CD4-positive, alpha-beta memory T cell (primary cell): Measurements from ENCODE around the gene APBA2. TPM values are rescaled to one million over a fixed set of nuclear protein-coding genes. Genes with fewer than 3 reads are reported as not detected.

Experiments
- CTCF ChIA-PET: fragments of 350-600 bp; sonication (Branson Sonifier 250); formaldehyde crosslinking; loops from one replicate; lab custom pipeline; 2021; ENCODE audit warnings: inconsistent platforms; ENCODE audit not compliant: partially characterized antibody; lab: Charles Lee
- POLR2A ChIA-PET: fragments of 350-600 bp; sonication (Branson Sonifier 250); formaldehyde crosslinking; loops from one replicate; lab custom pipeline; 2021; ENCODE audit not compliant: partially characterized antibody; lab: Charles Lee
- DNase-seq, 5 donors: peaks; one replicate each; pipeline versions ENCODE4 v3.0.0 to v3.0.0-alpha.2; 2020 to 2022; ENCODE audit warnings: mixed read lengths in 1 of 5
- H3K27ac ChIP-seq: one replicate; pipeline ENCODE4 v1.7.0; 2013; ENCODE audit warnings: low read depth, low read length
- H3K27me3 ChIP-seq: 2 replicates; pipeline ENCODE4 v1.7.0; 2013; ENCODE audit warnings: mild to moderate bottlenecking, low read length, moderate library complexity; ENCODE audit not compliant: insufficient read depth
- H3K36me3 ChIP-seq: 2 replicates; pipeline ENCODE4 v1.7.0; 2013; ENCODE audit warnings: mild to moderate bottlenecking, low read length, moderate library complexity; ENCODE audit not compliant: insufficient read depth
- H3K4me1 ChIP-seq: 2 replicates; pipeline ENCODE4 v1.7.0; 2013; ENCODE audit warnings: mild to moderate bottlenecking, low read length, moderate library complexity; ENCODE audit not compliant: insufficient read depth
- H3K4me3 ChIP-seq, 2 donors: one replicate each; pipeline ENCODE4 v1.7.0; 2013; ENCODE audit warnings: low read length in 2 of 2, mild to moderate bottlenecking in 1 of 2
- H3K9me3 ChIP-seq, 2 donors: one replicate each; pipeline ENCODE4 v1.7.0; 2013; ENCODE audit warnings: low read length in 2 of 2, control low read depth in 1 of 2; ENCODE audit not compliant: control insufficient read depth in 1 of 2
- H3K27ac Mint-ChIP-seq, 7 donors: one replicate each; pipeline ENCODE4 v1.8.0; 2020 to 2021; ENCODE audit warnings: mixed read lengths in 7 of 7, mild to moderate bottlenecking in 6 of 7, inconsistent platforms in 3 of 7, moderate library complexity in 3 of 7
- H3K27me3 Mint-ChIP-seq, 2 donors: one replicate each; pipeline ENCODE4 v1.8.0; 2020 to 2021; ENCODE audit warnings: mixed read lengths in 2 of 2
- H3K36me3 Mint-ChIP-seq, 2 donors: one replicate each; pipeline ENCODE4 v1.8.0; 2020 to 2021; ENCODE audit warnings: mixed read lengths in 2 of 2, inconsistent platforms in 1 of 2, mild to moderate bottlenecking in 1 of 2
- H3K4me1 Mint-ChIP-seq, 4 donors: one replicate each; pipeline ENCODE4 v1.8.0; 2020 to 2021; ENCODE audit warnings: mixed read lengths in 4 of 4, mild to moderate bottlenecking in 1 of 4
- H3K4me3 Mint-ChIP-seq, 8 donors: one replicate each; pipeline ENCODE4 v1.8.0; 2020 to 2021; ENCODE audit warnings: mixed read lengths in 8 of 8, mild to moderate bottlenecking in 7 of 8, moderate library complexity in 6 of 8, inconsistent platforms in 3 of 8
- H3K9me3 Mint-ChIP-seq, 8 donors: one replicate each; pipeline ENCODE4 v1.8.0; 2020 to 2021; ENCODE audit warnings: mixed read lengths in 8 of 8, mild to moderate bottlenecking in 5 of 8, inconsistent platforms in 3 of 8, moderate library complexity in 1 of 8
- intact Hi-C: fragments of 100-400 bp; cut with micrococcal nuclease; formaldehyde crosslinking; loops from one replicate; pipeline ENCODE4 v1.15.1; 2023
- polyA plus RNA-seq, 2 donors: library from polyadenylated mRNA; unstranded; fragments of 300-500 nt; fragmentation: Illumina TruSeq; gene quantifications; one replicate each; pipeline ENCODE4 v1.2.3, GENCODE V29; 2021
- total RNA-seq, 2 experiments: library from RNA; stranded (reverse); gene quantifications; one replicate each; pipeline ENCODE4 v1.2.3, GENCODE V29; 2021

The APBA2 gene
- total and polyA plus RNA-seq, 4 experiments from 2014 or later: 11.1 to 57.3 (median 40.4) TPM

- Histone ChIP-seq H3K36me3 (no peaks in the 10 kb centered on the region), H3K27ac (no peak overlapping the region), H3K9me3 (no peaks in the 10 kb centered on the region), H3K27me3 (no peaks in the 10 kb centered on the region), H3K4me1 (peaks cover 43% of the 10 kb centered on the region), H3K4me3 (peak overlapping the region in 1 of 2 donors; percentile 60)
- H3K36me3 Mint-ChIP-seq: no peaks in the 10 kb centered on the region
- H3K4me1 Mint-ChIP-seq: peaks cover 20 to 38% (median 27%) of the 10 kb centered on the region in 4 donors
- H3K27ac Mint-ChIP-seq: peak overlapping the region in 4 of 7 donors; percentile 23 to 56 (median 38)
- no peaks in the 10 kb centered on the region for H3K27me3 Mint-ChIP-seq
- H3K4me3 Mint-ChIP-seq: peak overlapping the region; percentile 55 to 78 (median 69)
- ChIA-PET CTCF (interaction anchor here (0.9 to 2.4 kb wide), 6 partner anchors 16 to 219 kb away, joined by 3 to 6 read pairs (median 4); no protein-coding TSS in a partner anchor), POLR2A (interaction anchor here (0.8 to 2.2 kb wide), 7 partner anchors 12 to 90 kb away, joined by 3 to 13 read pairs (median 4); no protein-coding TSS in a partner anchor)
- H3K9me3 Mint-ChIP-seq: peaks cover 0 to 2% (median 0%) of the 10 kb centered on the region in 8 donors
- DNase-seq: no peak
- intact Hi-C loops: loop anchor here (1.0 to 5.0 kb wide), 3 partner anchors 37 to 90 kb away; no protein-coding TSS in a partner anchor
These were observed 595 bp upstream of the APBA2 start for GRCh38 chr15:28885128-28885629.

GRCh38 chr15:28886431-28887338, 911 bp downstream of the APBA2 start:
- Mint-ChIP-seq H3K4me3 (peak overlapping the region; percentile 81 to 91 (median 86)), H3K36me3 (no peaks in the 10 kb centered on the region), H3K4me1 (peaks cover 33 to 53% (median 42%) of the 10 kb centered on the region in 4 donors), H3K27ac (peak overlapping the region; percentile 74 to 92 (median 88)), H3K27me3 (no peaks in the 10 kb centered on the region), H3K9me3 (peaks cover 0 to 2% (median 0%) of the 10 kb centered on the region in 8 donors)
- POLR2A ChIA-PET: interaction anchor here (0.6 to 2.2 kb wide), 9 partner anchors 8 to 89 kb away, joined by 3 to 13 read pairs (median 3); no protein-coding TSS in a partner anchor
- Histone ChIP-seq H3K9me3 (no peaks in the 10 kb centered on the region), H3K36me3 (no peaks in the 10 kb centered on the region), H3K4me3 (peak overlapping the region; percentile 11 to 41), H3K27me3 (no peaks in the 10 kb centered on the region), H3K4me1 (peaks cover 58% of the 10 kb centered on the region), H3K27ac (no peak overlapping the region)
- intact Hi-C loops: loop anchor here (5.0 kb wide), 2 partner anchors 36 to 54 kb away; no protein-coding TSS in a partner anchor
- CTCF ChIA-PET: interaction anchor here (1.2 to 2.4 kb wide), 6 partner anchors 18 to 89 kb away, joined by 3 to 6 read pairs (median 4); no protein-coding TSS in a partner anchor
- peak in 1 of 5 donors; percentile 9 for DNase-seq

- Mint-ChIP-seq H3K27ac (peak overlapping the region; percentile 74 to 92 (median 88)), H3K4me1 (peaks cover 36 to 59% (median 46%) of the 10 kb centered on the region in 4 donors), H3K36me3 (no peaks in the 10 kb centered on the region), H3K4me3 (peak overlapping the region; percentile 81 to 91 (median 86)), H3K27me3 (no peaks in the 10 kb centered on the region), H3K9me3 (peaks cover 0 to 2% (median 0%) of the 10 kb centered on the region in 8 donors)
- no peaks in the 10 kb centered on the region for H3K9me3 ChIP-seq
- peaks cover 63% of the 10 kb centered on the region for H3K4me1 ChIP-seq
- peak overlapping the region in 1 of 2 donors; percentile 11 for H3K4me3 ChIP-seq
- DNase-seq: no peak
- no peaks in the 10 kb centered on the region for H3K27me3 ChIP-seq
- intact Hi-C loops: loop anchor here (5.0 kb wide), 2 partner anchors 35 to 55 kb away; no protein-coding TSS in a partner anchor
- H3K36me3 ChIP-seq: no peaks in the 10 kb centered on the region
- ChIA-PET POLR2A (interaction anchor here (0.7 to 1.6 kb wide), 6 partner anchors 8 to 73 kb away, joined by 3 to 5 read pairs (median 3); no protein-coding TSS in a partner anchor), CTCF (interaction anchor here (1.2 to 2.0 kb wide), 3 partner anchors 25 to 87 kb away, joined by 3 to 4 read pairs (median 4); no protein-coding TSS in a partner anchor)
- no peak overlapping the region for H3K27ac ChIP-seq
These were observed 1.8 kb downstream of the APBA2 start for GRCh38 chr15:28887339-28888174.

- Histone ChIP-seq H3K27ac (no peak overlapping the region), H3K9me3 (no peaks in the 10 kb centered on the region), H3K27me3 (no peaks in the 10 kb centered on the region), H3K4me1 (peaks cover 69% of the 10 kb centered on the region), H3K4me3 (no peak overlapping the region), H3K36me3 (no peaks in the 10 kb centered on the region)
- CTCF ChIA-PET: interaction anchor here (1.3 to 2.0 kb wide), 2 partner anchors 24 to 60 kb away, joined by 4 read pairs; no protein-coding TSS in a partner anchor
- H3K27me3 Mint-ChIP-seq: no peaks in the 10 kb centered on the region
- peaks cover 0 to 2% (median 0%) of the 10 kb centered on the region in 8 donors for H3K9me3 Mint-ChIP-seq
- peaks cover 40 to 67% (median 52%) of the 10 kb centered on the region in 4 donors for H3K4me1 Mint-ChIP-seq
- H3K36me3 Mint-ChIP-seq: no peaks in the 10 kb centered on the region
- peak overlapping the region in 6 of 8 donors; percentile 52 to 91 (median 81) for H3K4me3 Mint-ChIP-seq
- DNase-seq: no peak
- intact Hi-C loops: loop anchor here (5.0 kb wide), 2 partner anchors 34 to 56 kb away; no protein-coding TSS in a partner anchor
- POLR2A ChIA-PET: interaction anchor here (0.7 to 1.3 kb wide), 4 partner anchors 18 to 51 kb away, joined by 3 to 5 read pairs (median 3); no protein-coding TSS in a partner anchor
- peak overlapping the region; percentile 31 to 91 (median 83) for H3K27ac Mint-ChIP-seq
These were observed 2.6 kb downstream of the APBA2 start for GRCh38 chr15:28888302-28888894.

- Mint-ChIP-seq H3K9me3 (peaks cover 0 to 2% (median 0%) of the 10 kb centered on the region in 8 donors), H3K36me3 (no peaks in the 10 kb centered on the region), H3K27me3 (no peaks in the 10 kb centered on the region), H3K4me3 (peak overlapping the region in 5 of 8 donors; percentile 17 to 87 (median 86)), H3K27ac (peak overlapping the region; percentile 65 to 97 (median 92)), H3K4me1 (peaks cover 40 to 72% (median 53%) of the 10 kb centered on the region in 4 donors)
- ChIA-PET CTCF (interaction anchor here (2.0 kb wide), 1 partner anchor 23 kb away, joined by 4 read pairs; no protein-coding TSS in a partner anchor), POLR2A (interaction anchor here (1.0 kb wide), 1 partner anchor 17 kb away, joined by 3 read pairs; no protein-coding TSS in a partner anchor)
- H3K4me1 ChIP-seq: peaks cover 69% of the 10 kb centered on the region
- DNase-seq: no peak
- peak overlapping the region; percentile 16 for H3K27ac ChIP-seq
- no peak overlapping the region for H3K4me3 ChIP-seq
- no peaks in the 10 kb centered on the region for H3K27me3 ChIP-seq
- no peaks in the 10 kb centered on the region for H3K9me3 ChIP-seq
- intact Hi-C loops: loop anchor here (5.0 kb wide), 2 partner anchors 33 to 57 kb away; no protein-coding TSS in a partner anchor
- H3K36me3 ChIP-seq: no peaks in the 10 kb centered on the region
These were observed 3.1 kb downstream of the APBA2 start for GRCh38 chr15:28888900-28889299.
